Activated T-cell treated with anti-CD3 and anti-CD28 coated beads for 1 hour (primary cell): ENCODE results near the gene PSMD5.
A peak's percentile ranks its signal among the peaks of the same experiment; 100 is the strongest.

Experiments
- DNase-seq: peaks from one replicate; pipeline ENCODE4 v3.0.0-alpha.2; 2020; ENCODE audit warnings: low read depth

PSMD5 gene

GRCh38 chr9:120842685-120843485 lies at the start of gene PSMD5:
TSS of gene PSMD5 (minus strand) at chr9:120842922. CDS start at chr9:120842909, 13 bp downstream.
- DNase-seq: peak; percentile 88

DNA sequence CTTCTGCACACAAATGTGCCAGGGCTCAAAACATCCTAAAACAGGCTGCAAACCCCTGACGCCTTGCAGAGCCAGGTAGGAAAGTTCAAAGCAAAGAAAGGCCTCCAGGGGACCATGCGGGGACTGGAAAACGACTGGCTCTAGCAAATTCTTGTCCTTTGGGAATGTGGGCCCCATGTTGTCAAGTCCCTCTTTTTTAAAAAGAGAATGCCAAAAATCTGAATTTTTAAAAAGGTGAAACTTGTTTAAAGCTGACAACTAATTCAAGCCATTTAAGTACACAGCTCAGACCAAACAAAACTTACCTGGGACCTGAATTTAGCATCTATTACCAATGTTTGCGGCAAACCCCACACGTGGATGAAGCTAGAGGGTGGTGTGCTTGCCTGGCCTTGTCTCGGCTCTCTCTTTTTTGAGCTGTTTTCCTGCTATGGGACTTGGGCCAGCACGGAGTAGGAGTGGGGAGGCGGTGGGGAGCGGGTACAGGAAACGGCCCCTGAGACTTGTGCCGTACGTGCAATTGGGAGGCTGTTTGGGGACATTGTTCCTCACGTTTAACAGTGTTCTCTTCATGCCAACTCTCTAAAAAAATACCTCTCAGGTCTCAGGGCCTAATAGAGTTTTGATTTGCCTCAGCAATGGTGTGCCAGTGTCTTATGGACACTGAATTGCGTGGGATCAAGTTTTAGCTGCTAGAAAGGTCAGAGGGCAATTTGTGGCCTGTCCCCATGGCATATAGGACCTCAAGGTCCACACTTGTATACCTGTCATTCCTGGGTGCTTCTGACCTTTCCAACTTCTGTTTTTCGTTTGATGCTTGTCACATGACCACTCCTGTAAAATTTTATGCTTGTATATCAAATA lies 49.4 kb upstream of the PSMD5 start:
- no peak for DNase-seq

- DNase-seq: no peak
Measured at GRCh38 chr9:120891245-120891883, 48.6 kb upstream of the PSMD5 start.

GRCh38 chr9:120890320-120891244 lies 47.9 kb upstream of the PSMD5 start:
- DNase-seq: peak; percentile 11

DNA sequence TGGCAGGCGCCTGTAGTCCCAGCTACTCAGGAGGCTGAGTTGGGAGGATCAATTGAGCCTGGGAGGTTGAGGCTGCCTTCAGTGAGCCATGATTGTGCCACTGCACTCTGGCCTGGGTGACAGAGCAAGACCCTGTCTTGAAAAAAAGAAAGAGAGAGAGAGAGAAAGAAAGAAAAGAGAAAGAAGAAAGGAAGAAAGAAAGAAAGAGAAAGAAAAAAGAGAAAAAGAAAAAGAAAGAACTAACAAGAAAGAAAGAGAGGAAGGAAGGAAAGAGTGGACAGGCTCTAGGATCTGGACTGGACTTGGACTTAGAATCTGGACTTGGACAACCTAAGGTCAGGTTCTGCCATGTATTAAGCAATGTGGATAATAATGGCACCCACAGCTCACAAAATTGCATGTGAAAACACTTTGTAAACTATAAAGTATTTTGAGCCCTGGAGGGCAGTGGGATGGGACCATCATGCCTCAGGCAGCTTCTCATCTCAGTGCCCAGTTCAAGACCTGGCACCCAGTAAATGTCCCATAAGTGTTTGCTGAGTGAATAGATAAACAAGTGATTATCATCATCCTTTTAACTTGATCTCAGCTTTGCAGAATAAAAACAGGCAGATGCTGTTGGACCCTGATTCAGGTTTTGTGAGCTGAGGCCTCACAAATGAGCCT lies 47.0 kb upstream of the PSMD5 start:
- no peak for DNase-seq

DNA sequence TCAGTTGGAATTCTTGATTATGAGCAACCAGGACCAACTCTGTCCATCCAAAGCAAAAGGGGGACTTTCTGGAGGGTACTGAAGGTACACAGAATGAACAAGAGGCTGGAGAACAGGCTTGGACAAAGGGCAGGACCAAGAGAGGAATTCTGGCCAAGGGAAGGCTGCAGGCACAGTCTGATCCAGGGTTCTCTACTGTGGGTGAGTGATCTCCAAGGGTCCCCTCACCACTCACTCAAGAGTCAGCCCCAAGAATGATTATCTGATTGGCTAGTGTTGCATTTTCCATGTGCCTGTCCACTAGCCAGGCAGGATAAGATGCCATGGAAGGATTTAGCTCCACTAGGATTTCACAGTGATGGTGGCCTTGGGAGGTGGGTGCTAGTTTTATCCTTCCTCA lies 45.9 kb upstream of the PSMD5 start:
- no peak for DNase-seq

GRCh38 chr9:120886490-120886967 lies 43.8 kb upstream of the PSMD5 start:
- DNase-seq: no peak

DNA sequence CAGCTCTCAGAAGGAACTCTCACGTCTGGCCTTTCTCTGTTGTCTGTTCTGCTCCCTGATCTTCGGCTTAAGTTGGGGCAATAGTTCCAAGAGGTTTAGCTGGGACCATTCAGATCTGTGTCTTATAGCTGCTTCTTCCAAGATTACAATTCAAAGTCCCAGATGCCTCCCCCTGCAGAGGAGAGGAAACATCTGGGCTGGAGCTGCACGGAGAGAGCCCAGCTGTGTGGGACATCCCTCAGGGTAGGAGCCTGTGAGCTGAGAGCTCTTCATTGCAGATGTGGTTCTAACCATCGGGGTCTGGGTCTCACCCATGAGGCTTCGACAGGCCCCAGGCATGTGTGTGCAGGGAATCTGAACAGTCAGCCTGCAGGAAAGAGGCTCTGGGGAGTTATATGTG lies 43.2 kb upstream of the PSMD5 start:
- DNase-seq: no peak

- DNase-seq: no peak
Measured at GRCh38 chr9:120885457-120885856, 42.7 kb upstream of the PSMD5 start.

DNA sequence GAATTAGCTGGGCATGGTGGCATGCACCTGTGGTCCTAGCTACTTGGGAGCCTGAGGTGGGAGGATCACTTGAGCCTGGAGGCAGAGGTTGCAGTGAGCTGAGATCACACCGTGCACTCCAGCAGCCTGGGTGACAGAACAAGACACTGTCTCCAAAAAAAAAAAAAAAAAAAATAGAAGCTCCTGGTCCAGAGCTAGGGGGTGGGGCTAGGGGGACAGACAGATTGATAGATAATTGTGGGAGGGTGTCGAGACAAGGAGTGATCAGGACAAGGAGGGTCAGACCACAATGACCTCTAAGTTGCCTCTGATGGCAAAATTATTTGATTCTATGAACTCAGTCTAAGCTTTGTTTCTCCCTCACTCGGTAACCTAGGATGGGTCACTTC lies 40.9 kb upstream of the PSMD5 start:
- DNase-seq: no peak

GRCh38 chr9:120882935-120883607 lies 40.3 kb upstream of the PSMD5 start:
- no peak for DNase-seq

GRCh38 chr9:120879446-120879845 lies 36.7 kb upstream of the PSMD5 start:
- DNase-seq: no peak

GRCh38 chr9:120878188-120879130 lies 35.7 kb upstream of the PSMD5 start:
- no peak for DNase-seq

GRCh38 chr9:120877276-120878034 lies 34.7 kb upstream of the PSMD5 start:
- DNase-seq: peak; percentile 45

GRCh38 chr9:120876842-120877240 lies 34.1 kb upstream of the PSMD5 start, which contains the start of gene PHF19:
TSS of gene PHF19 (minus strand) at chr9:120877188. CDS start at chr9:120874741, 2,447 bp downstream.
- DNase-seq: peak; percentile 35

GRCh38 chr9:120875954-120876841 lies 33.5 kb upstream of the PSMD5 start:
- DNase-seq: peak; percentile 69

- DNase-seq: no peak
Measured at GRCh38 chr9:120875643-120875953, 32.9 kb upstream of the PSMD5 start.
